GM19099 (cell line): ENCODE results near the gene HOXA5.

Experiments
- POLR2A ChIP-seq: IDR thresholded peaks from 3 replicates; pipeline ENCODE4 v1.6.1; 2011; ENCODE audit warnings: low read depth; ENCODE audit not compliant: insufficient read length; ENCODE audit errors: extremely low read depth

The HOXA5 gene

GRCh38 chr7:27130540-27131389 lies 12.7 kb downstream of the HOXA5 start, which contains the start of gene HOXA4:
Gene HOXA4 (minus strand): TSS chr7:27130757. CDS start chr7:27130733, 24 bp downstream.
- TF ChIP-seq POLR2A, result peak; percentile 39

- TF ChIP-seq POLR2A, result no peak
These were observed 13.5 kb downstream of the HOXA5 start for GRCh38 chr7:27129729-27130539.

DNA sequence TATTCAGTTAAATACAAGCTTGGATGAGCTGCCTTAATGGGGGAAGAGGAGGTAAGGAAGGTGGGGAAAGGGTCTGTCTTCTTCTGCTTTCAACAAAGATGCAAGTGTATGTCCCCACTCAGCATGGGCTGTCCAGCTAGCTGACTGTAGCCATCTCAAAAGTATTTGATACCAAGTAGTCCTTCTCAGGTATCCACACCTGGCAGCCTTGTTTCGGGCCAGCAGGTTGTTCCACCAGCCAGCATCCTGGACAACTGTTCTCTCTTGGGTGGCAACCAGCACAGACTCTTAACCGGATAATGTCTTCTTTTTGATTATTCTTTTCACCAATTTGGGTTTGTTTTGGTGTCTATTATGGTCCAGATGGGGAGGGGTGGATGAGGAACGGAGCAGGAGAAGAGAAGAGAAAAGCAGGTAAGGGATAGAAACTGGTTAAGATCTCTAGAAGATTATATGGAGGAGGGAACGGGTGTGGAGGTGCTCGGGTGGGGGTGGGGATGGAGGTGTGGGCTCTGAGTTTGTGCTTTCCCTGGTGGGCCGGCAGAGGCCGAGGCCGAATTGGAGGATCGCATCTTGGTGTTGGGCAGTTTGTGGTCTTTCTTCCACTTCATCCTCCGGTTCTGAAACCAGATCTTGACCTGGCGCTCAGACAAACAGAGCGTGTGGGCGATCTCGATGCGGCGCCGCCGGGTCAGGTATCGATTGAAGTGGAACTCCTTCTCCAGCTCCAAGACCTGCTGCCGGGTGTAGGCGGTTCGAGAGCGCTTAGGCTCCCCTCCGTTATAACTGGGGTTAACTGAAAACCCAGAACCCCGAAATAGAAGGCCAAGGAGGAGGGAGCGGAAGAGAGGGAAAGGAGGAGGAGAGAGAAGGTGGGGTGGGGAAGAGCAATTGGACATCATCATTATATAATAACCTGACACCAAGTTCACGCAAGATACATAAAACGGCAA lies 14.4 kb downstream of the HOXA5 start:
- TF ChIP-seq POLR2A, result no peak

DNA sequence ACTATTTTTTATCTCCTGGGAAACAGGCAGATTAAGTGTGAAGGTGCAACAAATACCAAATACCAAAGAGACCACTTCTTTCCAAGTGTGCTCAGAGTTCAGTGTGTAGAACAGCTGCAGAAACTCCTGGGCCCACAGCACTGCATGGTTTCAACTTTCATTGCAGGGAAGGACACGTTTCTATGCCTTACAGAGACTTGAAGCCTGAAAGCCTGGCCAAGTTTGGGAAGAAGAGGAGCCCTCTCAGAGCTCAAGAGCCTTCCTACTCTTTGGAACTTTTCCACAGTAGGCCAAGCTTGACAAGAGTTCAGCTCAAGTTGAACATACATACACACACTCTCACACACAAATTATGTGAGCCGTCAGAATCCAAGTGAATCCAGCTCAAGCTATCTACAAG lies 15.4 kb downstream of the HOXA5 start:
- no peak for TF ChIP-seq POLR2A

DNA sequence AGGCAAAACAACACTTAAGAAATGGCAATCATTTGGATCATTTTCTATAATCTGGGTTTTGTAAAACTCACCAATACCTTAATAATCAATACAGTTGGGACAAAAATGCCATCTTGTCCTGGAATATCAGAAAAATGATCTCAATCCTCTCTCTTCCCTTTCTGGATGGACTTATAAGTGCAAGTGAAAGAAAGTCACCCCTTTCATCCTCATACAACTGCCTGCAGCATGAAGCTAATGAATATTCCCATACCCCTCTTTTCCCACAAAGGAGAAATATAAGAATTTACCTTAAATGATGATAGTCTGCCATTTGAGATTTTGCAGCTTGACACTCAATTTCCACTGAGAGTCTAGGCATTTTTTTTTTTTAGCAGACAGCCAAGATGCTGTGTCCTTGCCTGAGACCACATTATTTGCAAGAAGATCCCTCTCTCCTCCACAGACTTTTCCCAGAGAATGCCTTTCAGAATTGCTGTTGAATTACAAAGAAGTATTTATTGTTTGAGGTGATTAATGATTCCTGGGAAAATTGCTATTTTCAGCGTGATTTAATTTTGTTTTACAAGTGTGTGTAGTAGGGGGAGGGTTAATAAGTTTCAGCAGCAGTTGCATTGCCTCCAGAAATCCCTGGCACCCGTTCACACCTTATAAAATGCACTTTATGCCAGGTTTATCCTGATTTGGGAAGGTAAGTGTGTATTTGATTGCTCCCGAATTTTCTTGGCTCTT lies 16.7 kb downstream of the HOXA5 start:
- no peak for TF ChIP-seq POLR2A

DNA sequence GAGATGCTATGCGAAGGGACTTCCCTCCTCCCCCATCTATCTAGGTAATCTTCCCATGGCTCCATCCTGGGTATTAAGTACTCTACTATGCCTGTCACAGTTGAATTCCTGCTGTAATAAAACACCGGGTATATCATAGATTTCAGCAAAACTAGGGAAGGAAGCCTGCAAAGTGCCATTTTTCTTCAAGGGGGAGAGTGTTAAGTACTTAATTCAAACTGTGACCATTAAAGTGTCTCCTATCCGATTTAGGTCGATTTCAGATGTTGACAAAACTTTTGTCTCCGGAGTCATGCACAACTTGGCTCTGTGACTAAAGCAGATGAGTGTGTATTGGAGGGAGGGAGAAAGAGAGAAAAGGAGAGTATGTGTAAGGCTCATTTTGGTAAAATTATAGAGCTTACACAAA lies 17.5 kb downstream of the HOXA5 start:
- TF ChIP-seq POLR2A, result no peak

- no peak for TF ChIP-seq POLR2A
These were observed 18.4 kb downstream of the HOXA5 start for GRCh38 chr7:27124902-27125689.

- TF ChIP-seq POLR2A, result no peak
These were observed 19.2 kb downstream of the HOXA5 start for GRCh38 chr7:27124096-27124901.

GRCh38 chr7:27123477-27124053 lies 19.9 kb downstream of the HOXA5 start:
- TF ChIP-seq POLR2A, result no peak

DNA sequence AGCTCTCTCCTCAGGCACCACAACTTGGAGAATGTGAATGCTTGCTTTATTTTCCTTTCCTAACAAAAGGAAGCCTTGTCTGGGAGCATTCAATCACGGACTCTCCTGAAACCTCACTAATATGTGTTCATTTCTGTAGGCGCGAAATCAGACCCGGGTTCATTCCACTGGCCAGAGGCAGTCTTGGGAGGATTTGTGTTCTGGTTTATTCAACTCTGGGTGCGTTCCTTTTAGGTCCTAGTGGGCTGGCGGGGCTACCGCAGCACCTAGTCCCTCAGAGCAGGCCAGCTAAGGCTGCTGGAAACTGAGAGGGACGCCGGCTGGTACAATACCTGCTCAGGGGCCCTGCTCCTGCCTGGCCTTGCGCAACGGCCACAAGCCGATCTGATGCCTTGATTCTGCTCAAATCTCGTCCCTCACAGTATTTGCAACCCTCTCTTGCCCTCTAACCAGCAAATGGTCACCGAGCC lies 20.4 kb downstream of the HOXA5 start:
- TF ChIP-seq POLR2A, result no peak

GRCh38 chr7:27122077-27122910 lies 21.2 kb downstream of the HOXA5 start:
- no peak for TF ChIP-seq POLR2A
